Measurements from ENCODE around the gene CD99.
"Not testable (repeated sequence)": the region's sequence is repeated elsewhere in the genome, so short reads cannot be mapped to it uniquely, and the experiment has no call there.

The CD99 gene

GRCh38 chrX:2675657-2676200, 15.4 kb upstream of the CD99 start:
- DNase-seq (ENCODE audit: low read depth in 3 of 3): not testable (repeated sequence)

GRCh38 chrX:2676794-2677675, 14.1 kb upstream of the CD99 start:
- DNase-seq (ENCODE audit: low read depth in 3 of 3): no peak

GRCh38 chrX:2677764-2678163, 13.3 kb upstream of the CD99 start:
- no peak for DNase-seq (ENCODE audit: low read depth in 3 of 3)

GRCh38 chrX:2678583-2678982, 12.5 kb upstream of the CD99 start:
- DNase-seq (ENCODE audit: low read depth in 3 of 3): no peak

GRCh38 chrX:2679534-2680485, 11.3 kb upstream of the CD99 start:
- no peak for DNase-seq (ENCODE audit: low read depth in 3 of 3)

GRCh38 chrX:2680486-2681348, 10.4 kb upstream of the CD99 start:
- DNase-seq (ENCODE audit: low read depth in 3 of 3): no peak

GRCh38 chrX:2682565-2683177, 8.4 kb upstream of the CD99 start:
- DNase-seq (ENCODE audit: low read depth in 3 of 3): no peak

GRCh38 chrX:2684256-2684655, 6.8 kb upstream of the CD99 start:
- DNase-seq (ENCODE audit: low read depth in 3 of 3): no peak

GRCh38 chrX:2685886-2686285, 5.2 kb upstream of the CD99 start:
- no peak for DNase-seq (ENCODE audit: low read depth in 3 of 3)

- no peak for DNase-seq (ENCODE audit: low read depth in 3 of 3)
These were observed 1.1 kb upstream of the CD99 start for GRCh38 chrX:2689773-2690666.

- no peak for DNase-seq (ENCODE audit: low read depth in 3 of 3)
These were observed 587 bp downstream of the CD99 start for GRCh38 chrX:2691543-2692220.

- DNase-seq (ENCODE audit: low read depth in 3 of 3): no peak
These were observed 1.4 kb downstream of the CD99 start for GRCh38 chrX:2692221-2693112.

GRCh38 chrX:2693113-2694002, 2.3 kb downstream of the CD99 start:
- no peak for DNase-seq (ENCODE audit: low read depth in 3 of 3)

- DNase-seq (ENCODE audit: low read depth in 3 of 3): no peak
These were observed 3.8 kb downstream of the CD99 start for GRCh38 chrX:2694914-2695267.

- peak in 1 of 3 donors; percentile 46 for DNase-seq (ENCODE audit: low read depth in 3 of 3)
These were observed 5.7 kb downstream of the CD99 start for GRCh38 chrX:2696698-2697215.

GRCh38 chrX:2697306-2697705, 6.2 kb downstream of the CD99 start:
- DNase-seq (ENCODE audit: low read depth in 3 of 3): no peak

- DNase-seq (ENCODE audit: low read depth in 3 of 3): no peak
These were observed 6.7 kb downstream of the CD99 start for GRCh38 chrX:2697741-2698299.
